Measurements from ENCODE around the gene ACOT8.
A peak's percentile ranks its signal among the peaks of the same experiment; 100 is the strongest.
"Not testable (repeated sequence)": the region's sequence is repeated elsewhere in the genome, so short reads cannot be mapped to it uniquely, and the experiment has no call there.

The ACOT8 gene

GRCh38 chr20:45833883-45834796 lies 23.1 kb downstream of the ACOT8 start:
- no peak for TF ChIP-seq CTCF (IDR thresholded peaks at IDR 0.05; ENCODE audit: poor library complexity, severe bottlenecking)
- peak; percentile 88 for DNase-seq (ENCODE audit: low spot score)
- Histone ChIP-seq H3K4me3 (ENCODE audit: severe bottlenecking) (peak overlapping the region; percentile 55), H3K9me3 (ENCODE audit: severe bottlenecking) (no peaks in the 10 kb centered on the region), H3K36me3 (ENCODE audit: low read depth) (peaks cover 3% of the 10 kb centered on the region; the same call in 1 of the 2 replicates), H3K27ac (ENCODE audit: poor library complexity, severe bottlenecking) (peak overlapping the region; percentile 54), H3K27me3 (ENCODE audit: insufficient read depth, poor library complexity, severe bottlenecking) (no peaks in the 10 kb centered on the region), H3K4me1 (ENCODE audit: insufficient read depth, poor library complexity, severe bottlenecking) (peaks cover 15% of the 10 kb centered on the region)
- ATAC-seq (ENCODE audit: low read depth): peak; percentile 75

- ATAC-seq (ENCODE audit: low read depth) (peak; percentile 90), DNase-seq (ENCODE audit: low spot score) (peak; percentile 96)
- H3K4me1 ChIP-seq (ENCODE audit: insufficient read depth, poor library complexity, severe bottlenecking): peaks cover 15% of the 10 kb centered on the region
- H3K4me3 ChIP-seq (ENCODE audit: severe bottlenecking): peak within 1 kb of the TSS; percentile 55
- peaks cover 1% of the 10 kb centered on the region; the same call in 1 of the 2 replicates for H3K36me3 ChIP-seq (ENCODE audit: low read depth)
- no peak for TF ChIP-seq CTCF (IDR thresholded peaks at IDR 0.05; ENCODE audit: poor library complexity, severe bottlenecking)
- H3K27ac ChIP-seq (ENCODE audit: poor library complexity, severe bottlenecking): peak within 1 kb of the TSS; percentile 54
- no peaks in the 10 kb centered on the region for H3K27me3 ChIP-seq (ENCODE audit: insufficient read depth, poor library complexity, severe bottlenecking)
- H3K9me3 ChIP-seq (ENCODE audit: severe bottlenecking): no peaks in the 10 kb centered on the region
Observed at GRCh38 chr20:45833030-45833882, 23.9 kb downstream of the ACOT8 start, which contains the start of gene SNX21. TSS of gene SNX21 (plus strand) at chr20:45833799. CDS start at chr20:45833920, 121 bp downstream.

- Histone ChIP-seq H3K27ac (ENCODE audit: poor library complexity, severe bottlenecking) (peak overlapping the region; percentile 54), H3K27me3 (ENCODE audit: insufficient read depth, poor library complexity, severe bottlenecking) (no peaks in the 10 kb centered on the region), H3K4me1 (ENCODE audit: insufficient read depth, poor library complexity, severe bottlenecking) (peaks cover 15% of the 10 kb centered on the region), H3K36me3 (ENCODE audit: low read depth) (no peaks in the 10 kb centered on the region), H3K4me3 (ENCODE audit: severe bottlenecking) (no peak overlapping the region), H3K9me3 (ENCODE audit: severe bottlenecking) (no peaks in the 10 kb centered on the region)
- DNase-seq (ENCODE audit: low spot score) (no peak), ATAC-seq (ENCODE audit: low read depth) (no peak)
- TF ChIP-seq CTCF (IDR thresholded peaks at IDR 0.05; ENCODE audit: poor library complexity, severe bottlenecking): no peak
Observed at GRCh38 chr20:45832619-45833018, 24.6 kb downstream of the ACOT8 start.

GRCh38 chr20:45829673-45830106 lies 27.5 kb downstream of the ACOT8 start:
- not testable (repeated sequence) for H3K4me3 ChIP-seq (ENCODE audit: severe bottlenecking); H3K27ac ChIP-seq (ENCODE audit: poor library complexity, severe bottlenecking); DNase-seq (ENCODE audit: low spot score); H3K9me3 ChIP-seq (ENCODE audit: severe bottlenecking); H3K27me3 ChIP-seq (ENCODE audit: insufficient read depth, poor library complexity, severe bottlenecking); ATAC-seq (ENCODE audit: low read depth); H3K4me1 ChIP-seq (ENCODE audit: insufficient read depth, poor library complexity, severe bottlenecking); H3K36me3 ChIP-seq (ENCODE audit: low read depth)

GRCh38 chr20:45828589-45828988 lies 28.6 kb downstream of the ACOT8 start:
- peaks cover 5% of the 10 kb centered on the region for H3K27me3 ChIP-seq (ENCODE audit: insufficient read depth, poor library complexity, severe bottlenecking)
- peaks cover 3% of the 10 kb centered on the region for H3K4me1 ChIP-seq (ENCODE audit: insufficient read depth, poor library complexity, severe bottlenecking)
- TF ChIP-seq CTCF (IDR thresholded peaks at IDR 0.05; ENCODE audit: poor library complexity, severe bottlenecking): no peak
- no peaks in the 10 kb centered on the region for H3K9me3 ChIP-seq (ENCODE audit: severe bottlenecking)
- DNase-seq (ENCODE audit: low spot score) (no peak), ATAC-seq (ENCODE audit: low read depth) (no peak)
- H3K4me3 ChIP-seq (ENCODE audit: severe bottlenecking): no peak overlapping the region
- H3K27ac ChIP-seq (ENCODE audit: poor library complexity, severe bottlenecking): no peak overlapping the region
- no peaks in the 10 kb centered on the region for H3K36me3 ChIP-seq (ENCODE audit: low read depth)
